Measurements from ENCODE around the gene HNRNPD.

Gene HNRNPD, protein sequence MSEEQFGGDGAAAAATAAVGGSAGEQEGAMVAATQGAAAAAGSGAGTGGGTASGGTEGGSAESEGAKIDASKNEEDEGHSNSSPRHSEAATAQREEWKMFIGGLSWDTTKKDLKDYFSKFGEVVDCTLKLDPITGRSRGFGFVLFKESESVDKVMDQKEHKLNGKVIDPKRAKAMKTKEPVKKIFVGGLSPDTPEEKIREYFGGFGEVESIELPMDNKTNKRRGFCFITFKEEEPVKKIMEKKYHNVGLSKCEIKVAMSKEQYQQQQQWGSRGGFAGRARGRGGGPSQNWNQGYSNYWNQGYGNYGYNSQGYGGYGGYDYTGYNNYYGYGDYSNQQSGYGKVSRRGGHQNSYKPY

DNA sequence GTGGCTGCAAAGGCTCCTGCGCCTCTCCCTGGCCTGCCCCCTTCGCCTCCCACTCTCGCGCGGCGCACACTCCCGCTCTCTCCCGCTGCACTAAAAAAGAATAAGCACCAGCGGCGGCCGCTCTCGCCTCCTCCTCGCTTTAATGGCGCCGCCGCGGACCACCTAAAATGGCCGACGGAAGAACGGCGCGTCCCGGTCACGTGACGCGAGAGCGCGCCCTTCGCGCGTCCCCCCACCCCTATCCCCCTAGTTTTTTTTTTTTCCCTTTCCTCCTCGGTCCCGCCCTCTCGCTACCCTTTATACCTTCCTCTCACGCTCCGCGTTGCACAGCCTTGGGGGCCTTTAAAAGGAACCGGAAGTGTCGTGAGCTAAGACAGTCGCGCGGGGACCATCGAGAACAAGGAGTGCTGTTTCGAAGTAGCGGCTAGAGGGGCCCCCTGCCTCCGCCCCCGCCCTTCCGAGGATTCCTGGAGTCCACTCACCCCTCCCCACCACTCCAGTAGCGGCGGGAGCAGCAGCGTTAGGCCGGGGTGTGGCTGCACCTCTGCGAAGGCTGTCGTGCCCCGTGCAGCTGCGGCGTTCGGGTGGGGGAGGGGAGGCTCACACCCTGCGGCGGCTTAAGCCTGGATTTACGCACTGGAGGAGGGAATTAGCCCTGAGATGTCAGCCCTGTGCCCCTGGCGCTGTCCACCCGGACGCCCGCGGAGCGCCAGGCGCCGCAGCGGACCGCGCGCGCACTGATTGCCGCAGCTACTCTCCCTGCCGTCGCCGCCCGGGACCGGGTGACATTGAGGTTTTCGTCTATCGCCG is at the start of gene HNRNPD:
HNRNPD (minus strand) TSS at position 176 of the 810 bp plus-strand sequence. CDS start 313 bp downstream, outside the sequence.
- TF ChIP-seq, protein P1, sequence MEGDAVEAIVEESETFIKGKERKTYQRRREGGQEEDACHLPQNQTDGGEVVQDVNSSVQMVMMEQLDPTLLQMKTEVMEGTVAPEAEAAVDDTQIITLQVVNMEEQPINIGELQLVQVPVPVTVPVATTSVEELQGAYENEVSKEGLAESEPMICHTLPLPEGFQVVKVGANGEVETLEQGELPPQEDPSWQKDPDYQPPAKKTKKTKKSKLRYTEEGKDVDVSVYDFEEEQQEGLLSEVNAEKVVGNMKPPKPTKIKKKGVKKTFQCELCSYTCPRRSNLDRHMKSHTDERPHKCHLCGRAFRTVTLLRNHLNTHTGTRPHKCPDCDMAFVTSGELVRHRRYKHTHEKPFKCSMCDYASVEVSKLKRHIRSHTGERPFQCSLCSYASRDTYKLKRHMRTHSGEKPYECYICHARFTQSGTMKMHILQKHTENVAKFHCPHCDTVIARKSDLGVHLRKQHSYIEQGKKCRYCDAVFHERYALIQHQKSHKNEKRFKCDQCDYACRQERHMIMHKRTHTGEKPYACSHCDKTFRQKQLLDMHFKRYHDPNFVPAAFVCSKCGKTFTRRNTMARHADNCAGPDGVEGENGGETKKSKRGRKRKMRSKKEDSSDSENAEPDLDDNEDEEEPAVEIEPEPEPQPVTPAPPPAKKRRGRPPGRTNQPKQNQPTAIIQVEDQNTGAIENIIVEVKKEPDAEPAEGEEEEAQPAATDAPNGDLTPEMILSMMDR (conservative IDR thresholded peaks at IDR 0.05; ENCODE audit: low read depth, low read length), result no peak
- H3K4me3 ChIP-seq (IDR thresholded peaks at IDR 0.05; ENCODE audit: insufficient read depth, low read depth, low read length), result peak within 1 kb of the TSS; percentile 90
- H3K27ac ChIP-seq, result peak within 1 kb of the TSS; percentile 98
- H3K36me3 ChIP-seq (ENCODE audit: insufficient read depth), result peaks cover 12% of the 10 kb centered on the region; the same call in 1 of the 2 replicates
- H3K4me1 ChIP-seq (ENCODE audit: low read depth, poor library complexity, severe bottlenecking), result peaks cover 36% of the 10 kb centered on the region
- H3K79me2 ChIP-seq (ENCODE audit: insufficient read depth, low read depth), result peaks cover 86% of the 10 kb centered on the region
- peak within 1 kb of the TSS; percentile 97 for H3K4me2 ChIP-seq
- peak within 1 kb of the TSS; percentile 42 for H2AFZ ChIP-seq (ENCODE audit: low read depth)
- H3K27me3 ChIP-seq (ENCODE audit: insufficient read depth, low read depth), result no peaks in the 10 kb centered on the region
- H4K20me1 ChIP-seq (ENCODE audit: insufficient read depth), result peaks cover 33% of the 10 kb centered on the region
- peak within 1 kb of the TSS; percentile 99 for H3K9ac ChIP-seq

DNA sequence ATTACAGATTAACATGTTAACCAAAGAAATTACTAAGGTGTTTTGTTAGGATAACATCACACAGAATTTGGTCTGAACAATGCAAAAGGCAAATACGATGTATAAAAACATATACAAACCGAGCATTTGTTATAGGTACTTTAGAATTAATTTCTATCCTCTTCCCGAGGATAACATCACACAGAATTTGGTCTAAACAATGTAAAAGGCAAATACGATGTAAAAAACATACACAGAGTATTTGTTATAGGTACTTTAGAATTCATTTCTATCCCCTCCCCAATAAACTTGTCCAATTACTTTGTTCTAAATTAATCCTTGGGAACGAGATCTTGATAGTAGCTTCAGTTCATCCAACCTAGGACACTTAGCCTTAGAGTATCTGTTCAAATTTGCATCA is 48.8 kb upstream of the HNRNPD start:
- Histone ChIP-seq H3K27me3 (ENCODE audit: insufficient read depth, low read depth) (no peaks in the 10 kb centered on the region), H2AFZ (ENCODE audit: low read depth) (no peak overlapping the region), H3K4me3 (IDR thresholded peaks at IDR 0.05; ENCODE audit: insufficient read depth, low read depth, low read length) (no peak overlapping the region), H3K36me3 (ENCODE audit: insufficient read depth) (peaks cover 39% of the 10 kb centered on the region; the same call in 1 of the 2 replicates), H3K27ac (no peak overlapping the region), H3K4me2 (no peak overlapping the region), H3K79me2 (ENCODE audit: insufficient read depth, low read depth) (peaks cover 28% of the 10 kb centered on the region), H4K20me1 (ENCODE audit: insufficient read depth) (peaks cover 38% of the 10 kb centered on the region), H3K4me1 (ENCODE audit: low read depth, poor library complexity, severe bottlenecking) (peaks cover 13% of the 10 kb centered on the region), H3K9ac (no peak overlapping the region)
- TF ChIP-seq, protein P1 (conservative IDR thresholded peaks at IDR 0.05; ENCODE audit: low read depth, low read length), result no peak

DNA sequence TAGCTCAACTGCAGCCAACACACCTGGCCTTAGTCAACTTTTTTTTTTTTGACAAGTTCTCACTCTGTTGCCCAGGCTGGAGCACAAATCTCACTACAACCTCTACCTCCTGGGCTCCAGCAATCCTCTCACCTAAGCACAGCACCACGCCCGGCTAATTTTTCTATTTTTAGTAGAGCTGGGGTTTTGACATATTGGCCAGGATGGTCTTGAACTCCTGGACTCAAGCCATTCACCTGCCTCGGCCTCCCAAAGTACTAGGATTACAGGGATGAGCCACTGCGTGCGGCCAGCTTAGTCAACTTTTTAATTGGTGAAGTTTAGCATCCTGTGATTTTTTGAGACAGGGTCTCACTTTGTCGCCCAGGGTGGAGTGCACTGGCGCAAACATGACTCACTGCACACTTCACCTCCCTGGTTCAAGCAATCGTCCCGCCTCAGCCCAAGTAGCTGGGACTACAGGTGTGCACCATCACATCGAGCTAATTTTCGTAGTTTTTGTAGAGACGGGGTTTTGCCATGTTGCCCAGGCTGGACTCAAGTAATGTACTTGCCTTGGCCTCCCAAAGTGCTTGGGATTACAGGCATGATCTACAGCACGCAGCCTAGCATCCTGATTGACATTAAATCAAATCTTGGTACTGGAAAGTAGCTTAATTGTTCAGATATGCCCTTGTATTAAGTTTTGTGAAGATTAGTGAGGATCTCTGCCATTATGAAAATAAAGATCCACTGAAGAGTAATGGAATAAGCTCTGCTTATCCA is 48.2 kb upstream of the HNRNPD start:
- H3K36me3 ChIP-seq (ENCODE audit: insufficient read depth), result peaks cover 33% of the 10 kb centered on the region; the same call in 1 of the 2 replicates

DNA sequence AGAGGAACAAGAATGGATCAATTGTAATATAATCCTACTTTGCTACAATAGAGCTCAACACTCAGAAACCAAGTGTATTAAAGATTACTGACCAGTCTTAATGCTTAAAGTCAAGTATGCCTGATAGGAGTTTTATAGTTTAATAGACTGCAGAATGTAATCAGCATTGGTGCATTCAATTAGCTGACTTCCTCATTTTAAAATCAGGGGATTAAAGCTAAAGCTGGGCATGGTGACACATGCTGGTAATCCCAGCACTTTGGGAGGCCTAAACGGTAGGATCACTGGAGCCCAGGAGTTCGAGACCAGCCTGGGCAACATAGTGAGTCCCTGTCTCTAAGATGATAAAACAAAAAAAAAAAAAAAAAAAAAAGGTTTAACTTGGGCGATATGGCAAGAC is 45.7 kb upstream of the HNRNPD start:
- Histone ChIP-seq H2AFZ (ENCODE audit: low read depth) (no peak overlapping the region), H3K4me2 (no peak overlapping the region), H3K79me2 (ENCODE audit: insufficient read depth, low read depth) (no peaks in the 10 kb centered on the region), H3K4me1 (ENCODE audit: low read depth, poor library complexity, severe bottlenecking) (no peaks in the 10 kb centered on the region), H3K27ac (no peak overlapping the region), H4K20me1 (ENCODE audit: insufficient read depth) (peaks cover 7% of the 10 kb centered on the region), H3K4me3 (IDR thresholded peaks at IDR 0.05; ENCODE audit: insufficient read depth, low read depth, low read length) (no peak overlapping the region), H3K27me3 (ENCODE audit: insufficient read depth, low read depth) (no peaks in the 10 kb centered on the region), H3K36me3 (ENCODE audit: insufficient read depth) (peaks cover 7% of the 10 kb centered on the region; the same call in 1 of the 2 replicates), H3K9ac (no peak overlapping the region)
- TF ChIP-seq, protein P1 (conservative IDR thresholded peaks at IDR 0.05; ENCODE audit: low read depth, low read length), result no peak

More for the DNA sequence above, 48.2 kb upstream of the HNRNPD start:
- no peak overlapping the region for H3K9ac ChIP-seq
- no peaks in the 10 kb centered on the region for H3K27me3 ChIP-seq (ENCODE audit: insufficient read depth, low read depth)
- no peak overlapping the region for H3K27ac ChIP-seq
- peaks cover 32% of the 10 kb centered on the region for H4K20me1 ChIP-seq (ENCODE audit: insufficient read depth)
- peaks cover 22% of the 10 kb centered on the region for H3K79me2 ChIP-seq (ENCODE audit: insufficient read depth, low read depth)
- H3K4me3 ChIP-seq (IDR thresholded peaks at IDR 0.05; ENCODE audit: insufficient read depth, low read depth, low read length), result no peak overlapping the region
- H3K4me2 ChIP-seq, result no peak overlapping the region
- TF ChIP-seq, protein P1 (conservative IDR thresholded peaks at IDR 0.05; ENCODE audit: low read depth, low read length), result no peak
- H2AFZ ChIP-seq (ENCODE audit: low read depth), result no peak overlapping the region
- peaks cover 6% of the 10 kb centered on the region for H3K4me1 ChIP-seq (ENCODE audit: low read depth, poor library complexity, severe bottlenecking)
